B cell (primary cell): ENCODE measurements around the gene HNRNPF.

Source experiments
- EZH2 ChIP-seq: IDR thresholded peaks from 2 replicates; pipeline ENCODE4 v1.6.1; 2012; ENCODE audit warnings: borderline replicate concordance, low read depth, mild to moderate bottlenecking, moderate library complexity, low read length; ENCODE audit not compliant: insufficient read depth, poor library complexity, severe bottlenecking
- TF ChIP-seq, protein P1 (sequence below): fragments of 200-600 bp; IDR thresholded peaks from one replicate; pipeline ENCODE4 v1.8.0; 2022; ENCODE audit warnings: antibody characterized with exemption, mild to moderate bottlenecking

DNA sequence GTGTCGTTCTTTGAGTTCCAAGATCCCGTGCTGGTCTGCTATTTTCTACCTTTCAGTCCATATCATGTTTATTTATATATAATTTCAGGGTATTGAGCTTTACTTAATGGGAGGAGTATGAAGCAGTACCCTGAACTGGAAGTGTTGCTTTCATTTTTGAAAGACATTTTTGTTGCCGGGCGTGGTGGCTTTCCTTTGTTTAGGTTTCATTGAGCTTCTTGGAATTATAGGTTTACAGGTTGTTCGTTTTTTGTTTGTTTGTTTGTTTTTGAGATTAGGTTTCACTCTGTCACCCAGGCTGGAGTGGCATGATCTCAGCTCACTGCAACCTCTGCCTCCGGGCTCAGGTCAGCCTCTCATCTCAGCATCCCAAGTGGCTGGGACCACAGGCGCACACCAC lies 35.3 kb upstream of the HNRNPF start:
- no peak for TF ChIP-seq EZH2
- TF ChIP-seq, protein P1, sequence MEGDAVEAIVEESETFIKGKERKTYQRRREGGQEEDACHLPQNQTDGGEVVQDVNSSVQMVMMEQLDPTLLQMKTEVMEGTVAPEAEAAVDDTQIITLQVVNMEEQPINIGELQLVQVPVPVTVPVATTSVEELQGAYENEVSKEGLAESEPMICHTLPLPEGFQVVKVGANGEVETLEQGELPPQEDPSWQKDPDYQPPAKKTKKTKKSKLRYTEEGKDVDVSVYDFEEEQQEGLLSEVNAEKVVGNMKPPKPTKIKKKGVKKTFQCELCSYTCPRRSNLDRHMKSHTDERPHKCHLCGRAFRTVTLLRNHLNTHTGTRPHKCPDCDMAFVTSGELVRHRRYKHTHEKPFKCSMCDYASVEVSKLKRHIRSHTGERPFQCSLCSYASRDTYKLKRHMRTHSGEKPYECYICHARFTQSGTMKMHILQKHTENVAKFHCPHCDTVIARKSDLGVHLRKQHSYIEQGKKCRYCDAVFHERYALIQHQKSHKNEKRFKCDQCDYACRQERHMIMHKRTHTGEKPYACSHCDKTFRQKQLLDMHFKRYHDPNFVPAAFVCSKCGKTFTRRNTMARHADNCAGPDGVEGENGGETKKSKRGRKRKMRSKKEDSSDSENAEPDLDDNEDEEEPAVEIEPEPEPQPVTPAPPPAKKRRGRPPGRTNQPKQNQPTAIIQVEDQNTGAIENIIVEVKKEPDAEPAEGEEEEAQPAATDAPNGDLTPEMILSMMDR = no peak
